ENCODE results near the gene AKR1E2. TPM values are rescaled to one million over a fixed set of nuclear protein-coding genes. Genes with fewer than 3 reads are reported as not detected.
A peak's percentile ranks its signal among the peaks of the same experiment; 100 is the strongest.

AKR1E2 gene
- total and polyA plus RNA-seq, 4 donors, result 4.3 to 26.7 (median 9.1) TPM

DNA sequence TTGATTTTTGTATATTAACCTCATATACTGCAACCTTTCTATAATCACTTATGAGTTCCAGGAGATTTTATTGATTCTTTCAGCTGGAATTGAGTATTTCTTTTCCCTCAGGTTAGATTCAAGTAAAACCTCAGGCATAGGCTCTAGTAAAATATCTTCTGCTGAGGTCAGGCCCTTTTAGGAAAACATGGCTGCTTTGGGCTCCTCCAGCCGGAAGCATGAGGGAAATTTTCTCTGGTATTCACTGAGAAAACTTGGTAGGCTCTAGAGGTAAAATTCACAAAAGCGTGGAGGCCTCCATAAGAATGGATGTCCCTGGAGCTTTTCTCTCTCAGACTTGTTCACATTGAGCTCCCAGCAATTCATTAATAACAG lies 56.7 kb downstream of the AKR1E2 start:
- H3K9me3 ChIP-seq (ENCODE audit: control insufficient read depth, insufficient read depth, low read length), result no peaks in the 10 kb centered on the region
- H3K4me3 ChIP-seq (ENCODE audit: low read depth, low read length), result no peak overlapping the region

DNA sequence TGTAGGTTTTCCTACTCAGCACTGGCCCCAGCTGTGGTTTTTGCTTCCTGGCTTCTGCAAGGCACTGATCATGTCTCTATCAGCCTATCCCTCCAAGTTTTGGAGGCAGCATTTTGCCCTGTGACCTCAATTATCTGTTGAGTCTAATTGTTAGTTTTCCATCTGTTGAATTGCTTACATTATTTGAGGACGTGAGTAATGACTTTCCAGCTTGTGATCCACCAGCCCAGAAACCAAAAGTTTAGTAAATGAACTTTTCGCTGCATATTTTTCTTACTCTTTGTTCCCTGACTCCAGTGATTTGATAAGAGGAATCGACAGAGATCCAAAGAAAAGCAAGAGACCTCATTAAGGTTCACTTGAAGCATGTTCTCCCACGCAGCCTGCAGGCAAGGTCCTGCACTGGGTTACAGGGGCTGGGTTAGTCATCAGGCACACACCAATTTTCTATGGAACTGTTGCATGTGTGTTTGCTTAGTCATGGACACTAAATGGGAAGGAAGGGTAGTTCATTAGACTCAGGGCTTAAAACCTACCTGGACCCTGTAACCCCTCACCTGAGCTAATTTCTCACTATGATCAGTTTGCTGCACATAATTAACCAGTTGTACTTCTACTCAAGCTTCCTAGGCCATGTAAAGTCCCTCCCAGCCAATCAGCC lies 57.2 kb downstream of the AKR1E2 start:
- Histone ChIP-seq H3K4me3 (ENCODE audit: low read depth, low read length) (no peak overlapping the region), H3K36me3 (ENCODE audit: control insufficient read depth, insufficient read depth, low read length) (no peaks in the 10 kb centered on the region), H3K27me3 (ENCODE audit: control insufficient read depth, insufficient read depth, low read length) (no peaks in the 10 kb centered on the region), H3K4me1 (ENCODE audit: control insufficient read depth, insufficient read depth, low read length) (no peaks in the 10 kb centered on the region), H3K9me3 (ENCODE audit: control insufficient read depth, insufficient read depth, low read length) (no peaks in the 10 kb centered on the region), H3K27ac (ENCODE audit: low read depth, low read length) (no peak overlapping the region)
- DNase-seq (ENCODE audit: low read depth in 4 of 6, low spot score in 6 of 6), result no peak
- 65% methylated on average over 2 of the region's 4 CpGs for WGBS (ENCODE audit: insufficient coverage)

More for the DNA sequence above, 56.7 kb downstream of the AKR1E2 start:
- Histone ChIP-seq H3K27ac (ENCODE audit: low read depth, low read length) (no peak overlapping the region), H3K27me3 (ENCODE audit: control insufficient read depth, insufficient read depth, low read length) (no peaks in the 10 kb centered on the region), H3K4me1 (ENCODE audit: control insufficient read depth, insufficient read depth, low read length) (no peaks in the 10 kb centered on the region), H3K36me3 (ENCODE audit: control insufficient read depth, insufficient read depth, low read length) (no peaks in the 10 kb centered on the region)
- DNase-seq (ENCODE audit: low read depth in 4 of 6, low spot score in 6 of 6), result no peak
- WGBS (ENCODE audit: insufficient coverage), result 100% methylated on average over 2 of the region's 2 CpGs

DNA sequence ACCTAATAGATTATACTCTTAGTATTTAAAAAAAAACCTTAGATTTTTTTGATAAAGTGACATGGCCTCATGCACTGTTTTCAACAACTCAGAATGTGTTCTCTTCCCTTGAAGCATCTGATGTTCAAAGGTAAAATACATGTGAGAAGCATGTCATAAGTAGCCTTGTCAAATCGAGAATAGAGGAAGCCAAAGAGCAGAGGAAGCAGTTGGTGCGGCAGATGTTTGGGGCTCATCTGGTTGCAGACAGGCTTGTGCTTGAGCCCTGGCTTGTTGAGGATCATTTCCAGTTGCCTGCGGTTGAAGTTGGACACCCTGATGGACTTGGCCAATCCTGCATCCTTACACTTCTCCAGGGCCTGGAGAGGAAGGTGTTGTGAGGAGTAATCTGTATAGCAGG lies 59.2 kb downstream of the AKR1E2 start:
- Histone ChIP-seq H3K27me3 (ENCODE audit: control insufficient read depth, insufficient read depth, low read length) (no peaks in the 10 kb centered on the region), H3K27ac (ENCODE audit: low read depth, low read length) (no peak overlapping the region), H3K4me1 (ENCODE audit: control insufficient read depth, insufficient read depth, low read length) (no peaks in the 10 kb centered on the region), H3K36me3 (ENCODE audit: control insufficient read depth, insufficient read depth, low read length) (no peaks in the 10 kb centered on the region), H3K4me3 (ENCODE audit: low read depth, low read length) (no peak overlapping the region), H3K9me3 (ENCODE audit: control insufficient read depth, insufficient read depth, low read length) (no peaks in the 10 kb centered on the region)
- DNase-seq (ENCODE audit: low read depth in 4 of 6, low spot score in 6 of 6), result no peak
- WGBS (ENCODE audit: insufficient coverage), result 97% methylated on average over 2 of the region's 3 CpGs

DNA sequence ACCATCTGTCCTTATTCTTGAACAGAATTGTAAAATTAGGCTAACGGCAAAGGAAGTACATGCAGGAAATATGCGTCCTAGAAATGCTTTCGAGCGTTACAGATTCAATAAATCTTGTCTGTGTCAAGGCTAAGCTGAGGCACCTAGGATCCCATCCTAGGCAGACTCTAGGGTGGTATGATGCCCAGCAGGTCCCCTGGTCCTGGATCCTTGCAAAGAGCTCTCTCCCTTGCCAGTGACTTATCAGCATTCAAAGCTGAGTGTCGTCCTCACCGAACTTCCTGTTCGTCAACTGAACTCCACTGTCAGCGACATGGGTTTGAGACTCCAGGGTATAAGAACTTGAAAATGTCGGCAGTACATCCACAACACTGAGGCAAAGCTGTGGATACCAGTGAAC lies 61.5 kb downstream of the AKR1E2 start:
- H3K9me3 ChIP-seq (ENCODE audit: control insufficient read depth, insufficient read depth, low read length), result no peaks in the 10 kb centered on the region
- WGBS (ENCODE audit: insufficient coverage), result 94% methylated on average over 7 of the region's 9 CpGs
- no peak overlapping the region for H3K4me3 ChIP-seq (ENCODE audit: low read depth, low read length)
- no peaks in the 10 kb centered on the region for H3K4me1 ChIP-seq (ENCODE audit: control insufficient read depth, insufficient read depth, low read length)
- H3K27ac ChIP-seq (ENCODE audit: low read depth, low read length), result no peak overlapping the region
- H3K27me3 ChIP-seq (ENCODE audit: control insufficient read depth, insufficient read depth, low read length), result no peaks in the 10 kb centered on the region
- no peaks in the 10 kb centered on the region for H3K36me3 ChIP-seq (ENCODE audit: control insufficient read depth, insufficient read depth, low read length)
- no peak for DNase-seq (ENCODE audit: low read depth in 4 of 6, low spot score in 6 of 6)

- H3K27ac ChIP-seq (ENCODE audit: low read depth, low read length), result no peak overlapping the region
- no peaks in the 10 kb centered on the region for H3K27me3 ChIP-seq (ENCODE audit: control insufficient read depth, insufficient read depth, low read length)
- no CpG with 5 or more reads among the region's 5 CpGs for WGBS (ENCODE audit: insufficient coverage)
- no peaks in the 10 kb centered on the region for H3K36me3 ChIP-seq (ENCODE audit: control insufficient read depth, insufficient read depth, low read length)
- H3K9me3 ChIP-seq (ENCODE audit: control insufficient read depth, insufficient read depth, low read length), result no peaks in the 10 kb centered on the region
- H3K4me3 ChIP-seq (ENCODE audit: low read depth, low read length), result no peak overlapping the region
- H3K4me1 ChIP-seq (ENCODE audit: control insufficient read depth, insufficient read depth, low read length), result no peaks in the 10 kb centered on the region
- DNase-seq (ENCODE audit: low read depth in 4 of 6, low spot score in 6 of 6), result no peak
Measured at GRCh38 chr10:4888236-4888635, 62.2 kb downstream of the AKR1E2 start.

DNA sequence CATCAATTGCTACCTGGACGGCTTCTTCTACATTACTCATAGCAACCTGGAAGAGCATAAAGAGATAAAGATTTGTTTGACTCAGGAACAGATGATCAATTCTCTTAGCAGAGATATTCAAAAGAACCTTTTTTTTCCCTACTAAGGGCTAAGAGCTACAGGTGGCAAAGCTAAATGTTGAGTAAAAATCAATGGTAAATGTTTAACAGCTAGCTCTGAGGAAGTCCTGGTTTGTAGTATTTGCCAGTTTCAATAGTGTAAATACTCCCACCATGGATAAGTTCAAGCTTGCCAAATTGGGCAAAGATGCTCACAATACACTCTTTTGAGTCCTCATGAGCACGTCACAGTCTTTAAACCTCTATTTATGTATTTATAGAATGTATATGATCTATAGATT lies 64.0 kb downstream of the AKR1E2 start:
- Histone ChIP-seq H3K4me1 (ENCODE audit: control insufficient read depth, insufficient read depth, low read length) (no peaks in the 10 kb centered on the region), H3K4me3 (ENCODE audit: low read depth, low read length) (no peak overlapping the region), H3K36me3 (ENCODE audit: control insufficient read depth, insufficient read depth, low read length) (no peaks in the 10 kb centered on the region), H3K9me3 (ENCODE audit: control insufficient read depth, insufficient read depth, low read length) (no peaks in the 10 kb centered on the region), H3K27me3 (ENCODE audit: control insufficient read depth, insufficient read depth, low read length) (no peaks in the 10 kb centered on the region), H3K27ac (ENCODE audit: low read depth, low read length) (no peak overlapping the region)
- no CpG with 5 or more reads among the region's 2 CpGs for WGBS (ENCODE audit: insufficient coverage)
- DNase-seq (ENCODE audit: low read depth in 4 of 6, low spot score in 6 of 6), result no peak

DNA sequence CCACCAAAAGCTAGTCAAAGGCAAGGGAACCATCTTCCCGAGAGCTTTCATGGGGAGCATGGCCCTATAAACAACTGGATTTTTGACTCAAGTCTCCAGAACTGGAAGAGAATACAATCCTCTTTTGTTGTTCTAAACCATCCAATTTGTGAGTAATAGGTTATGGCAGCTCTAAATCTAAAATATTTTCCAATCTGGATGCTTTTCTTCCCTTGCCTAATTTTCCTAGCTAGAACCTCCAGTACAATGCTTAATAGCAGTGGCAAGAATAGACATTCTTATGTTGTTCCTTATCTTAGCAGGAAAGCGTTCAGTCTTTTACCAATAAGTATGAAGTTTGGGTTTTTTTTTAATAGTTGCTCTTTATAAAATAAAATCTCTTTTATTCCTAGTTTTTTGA lies 66.7 kb downstream of the AKR1E2 start:
- no peak overlapping the region for H3K27ac ChIP-seq (ENCODE audit: low read depth, low read length)
- no peaks in the 10 kb centered on the region for H3K4me1 ChIP-seq (ENCODE audit: control insufficient read depth, insufficient read depth, low read length)
- H3K27me3 ChIP-seq (ENCODE audit: control insufficient read depth, insufficient read depth, low read length), result no peaks in the 10 kb centered on the region
- DNase-seq (ENCODE audit: low read depth in 4 of 6, low spot score in 6 of 6), result no peak
- no peaks in the 10 kb centered on the region for H3K9me3 ChIP-seq (ENCODE audit: control insufficient read depth, insufficient read depth, low read length)
- no peaks in the 10 kb centered on the region for H3K36me3 ChIP-seq (ENCODE audit: control insufficient read depth, insufficient read depth, low read length)
- H3K4me3 ChIP-seq (ENCODE audit: low read depth, low read length), result no peak overlapping the region
- 100% methylated on average over 1 of the region's 2 CpGs for WGBS (ENCODE audit: insufficient coverage)

DNA sequence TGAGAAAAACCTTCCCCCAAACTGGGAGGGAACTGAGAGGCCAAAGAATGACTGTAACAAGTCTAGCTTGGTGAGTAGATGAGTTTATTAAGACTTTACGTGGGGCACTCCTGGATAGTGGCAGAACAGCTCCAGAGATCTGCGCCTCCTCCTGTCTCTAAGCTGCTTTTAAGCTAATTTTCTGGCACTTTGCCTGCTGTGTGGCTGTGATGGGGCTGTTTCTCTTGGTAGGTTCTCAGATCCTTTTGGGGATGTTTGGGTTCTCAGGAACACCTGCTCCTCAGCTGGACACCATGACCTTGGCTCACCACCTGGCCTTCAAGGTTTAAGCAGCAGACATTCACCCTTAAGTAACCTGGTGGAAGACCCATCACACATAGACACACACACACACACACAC lies 68.3 kb downstream of the AKR1E2 start:
- Histone ChIP-seq H3K27me3 (ENCODE audit: control insufficient read depth, insufficient read depth, low read length) (no peaks in the 10 kb centered on the region), H3K27ac (ENCODE audit: low read depth, low read length) (no peak overlapping the region), H3K4me1 (ENCODE audit: control insufficient read depth, insufficient read depth, low read length) (no peaks in the 10 kb centered on the region), H3K4me3 (ENCODE audit: low read depth, low read length) (no peak overlapping the region), H3K36me3 (ENCODE audit: control insufficient read depth, insufficient read depth, low read length) (no peaks in the 10 kb centered on the region), H3K9me3 (ENCODE audit: control insufficient read depth, insufficient read depth, low read length) (peaks cover 1% of the 10 kb centered on the region)
- peak in 1 of 6 donors; percentile 4 for DNase-seq (ENCODE audit: low read depth in 4 of 6, low spot score in 6 of 6)
- WGBS (ENCODE audit: insufficient coverage), result 89% methylated on average over 2 of the region's 2 CpGs

Other genes with a start within 250 kb of the AKR1E2 start
- gene AKR1C1, start 137.2 kb downstream of the AKR1E2 start, total RNA-seq, result 10 to 100 TPM; 20.2 to 53.3 TPM
- gene AKR1C1, start 137.2 kb downstream of the AKR1E2 start, polyA plus RNA-seq (ENCODE audit: insufficient read length in 2 of 2), result 10 to 100 TPM; 56.0 to 60.3 TPM
- gene AKR1C2, start 177.7 kb downstream of the AKR1E2 start, total RNA-seq, result 10 to 100 TPM; 27.5 to 33.4 TPM
- 10 to 100 TPM; 48.9 to 58.3 TPM for gene AKR1C2, start 177.7 kb downstream of the AKR1E2 start, polyA plus RNA-seq (ENCODE audit: insufficient read length in 2 of 2)

Measured in spinal cord (tissue), 10 donors.